Adrenal gland (tissue), 5 donors: ENCODE data around the gene UST.

Source experiments
- POLR2A ChIP-seq, 2 donors: fragments of 450-650 bp; IDR thresholded peaks; one replicate each; pipeline ENCODE4 v1.6.1; 2017; ENCODE audit warnings: antibody characterized with exemption in 2 of 2, mild to moderate bottlenecking in 2 of 2, moderate library complexity in 1 of 2
- TF ChIP-seq, protein P1 (sequence below), 6 experiments: fragments of 450-650 bp in 4 of 6; fragments of 200-600 bp in 2 of 6; sonication (generic) in 1 of 6; IDR thresholded peaks; 1 replicate in 5 of 6; 2 replicates in 1 of 6; pipeline versions ENCODE4 v1.5.1 to v1.8.0; 2016 to 2021; ENCODE audit warnings: antibody characterized with exemption in 6 of 6, mild to moderate bottlenecking in 2 of 6, moderate library complexity in 1 of 6
- donor health status: DM: no; HTN: no; CAD: no.

DNA sequence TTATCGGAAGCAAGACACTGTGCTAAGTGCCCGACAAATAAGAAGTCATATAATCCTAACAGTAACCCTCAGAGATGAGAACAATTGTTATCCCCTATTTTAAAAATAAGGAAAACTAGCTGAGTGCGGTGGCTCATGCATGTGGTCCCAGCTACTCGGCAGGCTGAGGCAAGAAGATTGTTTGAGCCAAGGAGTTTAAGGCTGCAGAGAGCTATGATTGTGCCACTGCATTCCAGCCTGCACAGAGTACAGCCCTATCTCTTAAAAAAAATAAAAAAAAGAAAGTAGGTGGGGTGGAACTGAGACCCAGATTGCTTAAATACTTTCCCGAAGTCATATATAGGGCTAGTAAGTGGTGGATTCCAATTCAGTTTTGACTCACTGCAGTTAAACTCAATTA lies 84.7 kb downstream of the UST start:
- TF ChIP-seq, protein P1, sequence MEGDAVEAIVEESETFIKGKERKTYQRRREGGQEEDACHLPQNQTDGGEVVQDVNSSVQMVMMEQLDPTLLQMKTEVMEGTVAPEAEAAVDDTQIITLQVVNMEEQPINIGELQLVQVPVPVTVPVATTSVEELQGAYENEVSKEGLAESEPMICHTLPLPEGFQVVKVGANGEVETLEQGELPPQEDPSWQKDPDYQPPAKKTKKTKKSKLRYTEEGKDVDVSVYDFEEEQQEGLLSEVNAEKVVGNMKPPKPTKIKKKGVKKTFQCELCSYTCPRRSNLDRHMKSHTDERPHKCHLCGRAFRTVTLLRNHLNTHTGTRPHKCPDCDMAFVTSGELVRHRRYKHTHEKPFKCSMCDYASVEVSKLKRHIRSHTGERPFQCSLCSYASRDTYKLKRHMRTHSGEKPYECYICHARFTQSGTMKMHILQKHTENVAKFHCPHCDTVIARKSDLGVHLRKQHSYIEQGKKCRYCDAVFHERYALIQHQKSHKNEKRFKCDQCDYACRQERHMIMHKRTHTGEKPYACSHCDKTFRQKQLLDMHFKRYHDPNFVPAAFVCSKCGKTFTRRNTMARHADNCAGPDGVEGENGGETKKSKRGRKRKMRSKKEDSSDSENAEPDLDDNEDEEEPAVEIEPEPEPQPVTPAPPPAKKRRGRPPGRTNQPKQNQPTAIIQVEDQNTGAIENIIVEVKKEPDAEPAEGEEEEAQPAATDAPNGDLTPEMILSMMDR (IDR thresholded peaks at IDR 0.05) = no peak
- TF ChIP-seq POLR2A (IDR thresholded peaks at IDR 0.05) = no peak
